H1 (cell line): ENCODE results near the gene WASHC4. TPM values are rescaled to one million over a fixed set of nuclear protein-coding genes. Genes with fewer than 3 reads are reported as not detected.

Source experiments
- CTCF ChIA-PET: fragments of 300-600 bp; sonication (Branson Sonifier 250); formaldehyde crosslinking; loops from one replicate; lab custom pipeline; 2021; ENCODE audit not compliant: partially characterized antibody; lab: Charles Lee
- POLR2A ChIA-PET: fragments of 300-600 bp; sonication (Branson Sonifier 250); formaldehyde crosslinking; loops from one replicate; lab custom pipeline; 2021; ENCODE audit warnings: inconsistent platforms; ENCODE audit not compliant: partially characterized antibody; lab: Charles Lee
- DNase-seq, 2 experiments: peaks; one replicate each; pipeline versions ENCODE4 v3.0.0 to v3.0.0-alpha.2; 2010 to 2022; ENCODE audit warnings: low spot score in 2 of 2, low read depth in 1 of 2, mixed read lengths in 1 of 2
- FAIRE-seq: peaks from 2 replicates; lab custom pipeline; 2011; peaks lifted over from hg19 to GRCh38; lab: Jason Lieb, UNC
- H2AFZ ChIP-seq: 2 replicates; pipeline ENCODE4 v1.8.1; 2012; ENCODE audit warnings: low read length, inconsistent platforms
- H2AK5ac ChIP-seq: 2 replicates; pipeline ENCODE4 v1.6.1; 2013; ENCODE audit warnings: low read depth, low read length
- H2BK120ac ChIP-seq: replicated peaks from 2 replicates; pipeline ENCODE3; 2013; ENCODE audit warnings: low read depth, low read length, inconsistent platforms
- H2BK12ac ChIP-seq: 2 replicates; pipeline ENCODE4 v1.6.1; 2013; ENCODE audit warnings: low read depth, low read length
- H2BK15ac ChIP-seq: 2 replicates; pipeline ENCODE4 v1.6.1; 2013; ENCODE audit warnings: low read length
- H2BK20ac ChIP-seq: 2 replicates; pipeline ENCODE4 v1.6.1; 2013; ENCODE audit warnings: low read length
- H2BK5ac ChIP-seq: 2 replicates; pipeline ENCODE4 v1.6.1; 2013; ENCODE audit warnings: low read depth, low read length
- H3K14ac ChIP-seq: 2 replicates; pipeline ENCODE4 v1.6.1; 2013; ENCODE audit warnings: inconsistent platforms; ENCODE audit not compliant: insufficient read length
- H3K18ac ChIP-seq: 2 replicates; pipeline ENCODE4 v1.6.1; 2013; ENCODE audit warnings: low read length; ENCODE audit errors: extremely low read depth
- H3K23ac ChIP-seq: 2 replicates; pipeline ENCODE4 v1.6.1; 2013; ENCODE audit warnings: inconsistent platforms; ENCODE audit not compliant: insufficient read length
- H3K23me2 ChIP-seq: 2 replicates; pipeline ENCODE4 v1.6.1; 2013; ENCODE audit warnings: low read depth, low read length
- H3K27ac ChIP-seq: 2 replicates; pipeline ENCODE4 v1.6.1; 2011; ENCODE audit warnings: low read depth, low read length, inconsistent platforms
- H3K27me3 ChIP-seq, 4 experiments: replicated peaks in 1 of 4; 1 replicate in 1 of 4; 2 replicates in 3 of 4; pipeline versions ENCODE4 v1.6.1 to v1.8.1; 2011 to 2013; ENCODE audit warnings: low read length in 3 of 4, mild to moderate bottlenecking in 3 of 4, inconsistent platforms in 2 of 4, mixed read lengths in 2 of 4, moderate library complexity in 1 of 4; ENCODE audit not compliant: control insufficient read depth in 3 of 4, insufficient read depth in 3 of 4; ENCODE audit errors: extremely low read depth in 1 of 4
- H3K36me3 ChIP-seq, 4 experiments: 2 replicates each; pipeline versions ENCODE4 v1.6.1 to v1.8.1; 2011 to 2013; ENCODE audit warnings: mild to moderate bottlenecking in 4 of 4, low read length in 3 of 4, moderate library complexity in 2 of 4, control low read depth in 1 of 4, inconsistent platforms in 1 of 4; ENCODE audit not compliant: insufficient read depth in 4 of 4, control insufficient read depth in 2 of 4
- H3K4ac ChIP-seq: replicated peaks from 2 replicates; pipeline ENCODE3; 2013; ENCODE audit warnings: low read length, low read depth, mixed read lengths, inconsistent platforms; ENCODE audit not compliant: insufficient read length
- H3K4me1 ChIP-seq, 4 experiments: replicated peaks in 1 of 4; 1 replicate in 1 of 4; 2 replicates in 3 of 4; pipeline versions ENCODE4 v1.6.1 to v1.8.1; 2011 to 2013; ENCODE audit warnings: low read length in 3 of 4, inconsistent platforms in 2 of 4, mixed read lengths in 1 of 4; ENCODE audit not compliant: insufficient read depth in 4 of 4, control insufficient read depth in 3 of 4
- H3K4me2 ChIP-seq, 2 experiments: 2 replicates each; pipeline versions ENCODE4 v1.6.1 to v1.8.1; 2011 to 2013; ENCODE audit warnings: low read depth in 2 of 2, low read length in 2 of 2, control low read depth in 1 of 2, inconsistent platforms in 1 of 2, mild to moderate bottlenecking in 1 of 2; ENCODE audit not compliant: insufficient read depth in 1 of 2
- H3K4me3 ChIP-seq, 4 experiments: fragments of 200-600, 300-600 bp in 1 of 4; sonication (generic), shearing (Covaris generic), sonication (Bioruptor Twin) in 1 of 4; 2 replicates each; pipeline versions ENCODE4 v1.5.1 to v1.8.1; 2011 to 2016; ENCODE audit warnings: low read length in 4 of 4, low read depth in 3 of 4, control low read depth in 2 of 4, inconsistent platforms in 2 of 4, mild to moderate bottlenecking in 2 of 4, mixed read lengths in 1 of 4, moderate library complexity in 1 of 4; ENCODE audit not compliant: insufficient read depth in 2 of 4; ENCODE audit errors: extremely low read depth in 1 of 4
- H3K56ac ChIP-seq: replicated peaks from 2 replicates; pipeline ENCODE3; 2013; ENCODE audit warnings: low read depth, mild to moderate bottlenecking, mixed read lengths, low read length, inconsistent platforms; ENCODE audit not compliant: insufficient read length
- H3K79me1 ChIP-seq: 2 replicates; pipeline ENCODE4 v1.6.1; 2013; ENCODE audit warnings: low read depth, low read length, control low read depth
- H3K79me2 ChIP-seq, 2 experiments: 2 replicates each; pipeline versions ENCODE4 v1.6.1 to v1.8.1; 2012 to 2013; ENCODE audit warnings: low read length in 2 of 2, mild to moderate bottlenecking in 2 of 2, inconsistent platforms in 1 of 2; ENCODE audit not compliant: insufficient read depth in 2 of 2, control insufficient read depth in 1 of 2
- H3K9ac ChIP-seq, 4 experiments: replicated peaks in 1 of 4; 1 replicate in 1 of 4; 2 replicates in 3 of 4; pipeline versions ENCODE4 v1.6.1 to v1.8.1; 2011 to 2013; ENCODE audit warnings: low read depth in 3 of 4, low read length in 3 of 4, control low read depth in 2 of 4, mild to moderate bottlenecking in 2 of 4, moderate library complexity in 2 of 4, inconsistent platforms in 1 of 4; ENCODE audit errors: extremely low read depth in 1 of 4
- H3K9me3 ChIP-seq, 2 experiments: 2 replicates each; pipeline versions ENCODE4 v1.6.1 to v1.8.1; 2012 to 2013; ENCODE audit warnings: mild to moderate bottlenecking in 2 of 2, moderate library complexity in 2 of 2, control low read depth in 1 of 2, inconsistent platforms in 1 of 2, low read depth in 1 of 2, low read length in 1 of 2, mixed read lengths in 1 of 2; ENCODE audit not compliant: insufficient read depth in 2 of 2
- H4K20me1 ChIP-seq, 2 experiments: replicated peaks in 1 of 2; 2 replicates each; pipeline versions ENCODE3 to v1.8.1; 2011 to 2013; ENCODE audit warnings: inconsistent platforms in 2 of 2, low read length in 2 of 2, mild to moderate bottlenecking in 1 of 2; ENCODE audit not compliant: insufficient read depth in 2 of 2, control insufficient read depth in 1 of 2
- H4K5ac ChIP-seq: 2 replicates; pipeline ENCODE4 v1.6.1; 2013; ENCODE audit warnings: low read length, low read depth, mixed read lengths, inconsistent platforms; ENCODE audit not compliant: insufficient read length
- H4K8ac ChIP-seq: 2 replicates; pipeline ENCODE4 v1.8.0; 2013; ENCODE audit warnings: mild to moderate bottlenecking, moderate library complexity, low read length, inconsistent platforms; ENCODE audit not compliant: insufficient read depth; ENCODE audit errors: extremely low read depth
- H4K91ac ChIP-seq: replicated peaks from 2 replicates; pipeline ENCODE3; 2013; ENCODE audit warnings: low read length, mixed read lengths, inconsistent platforms; ENCODE audit not compliant: insufficient read length
- ATF3 ChIP-seq: IDR thresholded peaks from 2 replicates; pipeline ENCODE4 v1.6.1; 2011; ENCODE audit warnings: low read depth, mild to moderate bottlenecking, low read length; ENCODE audit not compliant: insufficient read depth
- BRCA1 ChIP-seq: IDR thresholded peaks from 2 replicates; pipeline ENCODE4 v1.6.1; 2012; ENCODE audit warnings: low read depth, low read length, improper control_type of control experiment
- CBX8 ChIP-seq: fragments of 300-800, 300-1000 bp; sonication (generic); IDR thresholded peaks from 2 replicates; pipeline ENCODE4 v1.7.1; 2016; ENCODE audit warnings: low read depth, low read length, borderline replicate concordance
- CTCF ChIP-seq, 3 experiments: IDR thresholded peaks; 1 replicate in 2 of 3; 2 replicates in 1 of 3; pipeline versions ENCODE4 v1.5.1 to v1.6.1; 2011; ENCODE audit warnings: low read length in 3 of 3, mild to moderate bottlenecking in 3 of 3, inconsistent platforms in 2 of 3, low read depth in 1 of 3, moderate library complexity in 1 of 3; ENCODE audit not compliant: insufficient read depth in 1 of 3; ENCODE audit errors: control extremely low read depth in 1 of 3
- E2F6 ChIP-seq: IDR thresholded peaks from 2 replicates; pipeline ENCODE4 v1.6.1; 2012; ENCODE audit warnings: inconsistent platforms
- FOSL1 ChIP-seq: IDR thresholded peaks from 2 replicates; pipeline ENCODE4 v1.6.1; 2011; ENCODE audit warnings: mild to moderate bottlenecking, low read depth, low read length, moderate library complexity; ENCODE audit not compliant: insufficient read depth
- GTF2F1 ChIP-seq: IDR thresholded peaks from 2 replicates; pipeline ENCODE4 v1.6.1; 2012; ENCODE audit warnings: low read depth, low read length, improper control_type of control experiment, borderline replicate concordance
- RXRA ChIP-seq: IDR thresholded peaks from 2 replicates; pipeline ENCODE4 v1.6.1; 2011; ENCODE audit warnings: low read depth, mild to moderate bottlenecking, low read length, moderate library complexity; ENCODE audit not compliant: insufficient read depth
- TAF7 ChIP-seq: optimal IDR thresholded peaks from 2 replicates; pipeline ENCODE3; 2011; ENCODE audit warnings: low read depth, mild to moderate bottlenecking, inconsistent platforms, low read length, moderate library complexity, borderline replicate concordance
- WGBS, 2 experiments: shearing (Covaris generic) in 1 of 2; methylation state at CpG; one replicate each; pipeline versions ENCODE4 v1.1.6 to v1.1.7; 2013 to 2015; ENCODE audit warnings: low lambda C conversion rate in 2 of 2, mixed read lengths in 2 of 2, inconsistent platforms in 1 of 2, low coverage in 1 of 2, missing lambda C conversion rate in 1 of 2; ENCODE audit not compliant: insufficient replicate concordance in 2 of 2, insufficient coverage in 1 of 2, insufficient read length in 1 of 2; ENCODE audit errors: extremely low coverage in 1 of 2, missing lambda C conversion rate in 1 of 2; 5-methylcytosine and 5-hydroxymethylcytosine counted together
- polyA plus RNA-seq, 7 experiments: library from polyadenylated mRNA; depleted of rRNA in 3 of 7; stranded (reverse) in 5 of 7; unstranded in 2 of 7; fragments of >200 nt in 5 of 7; fragments of 200-250 nt in 2 of 7; gene quantifications; 1 replicate in 5 of 7; 2 replicates in 1 of 7; 4 replicates in 1 of 7; pipeline versions ENCODE4 v1.2.1 to v1.2.3, GENCODE V29; 2011 to 2013; ENCODE audit warnings: missing spikeins in 2 of 7, mixed read lengths in 2 of 7
- total RNA-seq: library from RNA; stranded (reverse); fragmentation: NEBNext Ultra II Directional; extraction: Animal tissue kit (Norgen Biotek cat#: 25700); gene quantifications from 2 replicates; pipeline ENCODE4 v1.2.1, GENCODE V29; 2021

WASHC4 gene
- total and polyA plus RNA-seq, 2 of the 8 experiments (the other 6 are each of a cell fraction or from before 2014, with no cell fraction given) = 13.0 to 38.5 TPM

- Histone ChIP-seq H3K9ac (no peak overlapping the region), H4K8ac (no peak overlapping the region), H4K91ac (no peak overlapping the region), H3K23ac (no peak overlapping the region), H2BK20ac (no peak overlapping the region), H3K79me1 (no peaks in the 10 kb centered on the region), H3K18ac (no peak overlapping the region), H3K36me3 (peaks cover 2 to 30% (median 16%) of the 10 kb centered on the region in 4 experiments; a peak in 7 of 8 replicates), H3K14ac (no peak overlapping the region), H3K79me2 (no peaks in the 10 kb centered on the region), H3K27me3 (no peaks in the 10 kb centered on the region), H2BK12ac (no peak overlapping the region), H2BK15ac (no peak overlapping the region), H3K4ac (no peak overlapping the region), H2AFZ (no peak overlapping the region), H3K56ac (no peak overlapping the region), H3K27ac (no peak overlapping the region), H2BK120ac (no peak overlapping the region), H3K4me3 (no peak overlapping the region), H3K9me3 (no peaks in the 10 kb centered on the region), H4K5ac (no peak overlapping the region), H3K4me1 (no peaks in the 10 kb centered on the region), H2AK5ac (no peak overlapping the region), H3K4me2 (no peak overlapping the region), H2BK5ac (no peak overlapping the region), H3K23me2 (no peaks in the 10 kb centered on the region), H4K20me1 (peaks cover 0 to 2% of the 10 kb centered on the region in 2 experiments)
- ChIA-PET POLR2A (interaction anchor here (0.9 kb wide), 1 partner anchor 32 kb away, joined by 3 read pairs; no protein-coding TSS in a partner anchor), CTCF (interaction anchor here (1.8 kb wide), 1 partner anchor 191 kb away, joined by 6 read pairs; no protein-coding TSS in a partner anchor)
- TF ChIP-seq CTCF (IDR thresholded peaks at IDR 0.05; ENCODE audit: control extremely low read depth in 1 of 3, insufficient read depth in 1 of 3, low read depth in 1 of 3, low read length in 3 of 3) = no peak
- no peak for TF ChIP-seq CBX8
- TF ChIP-seq TAF7 = no peak
- no peak for TF ChIP-seq ATF3
- TF ChIP-seq RXRA = no peak
- TF ChIP-seq E2F6 = no peak
- TF ChIP-seq BRCA1 = no peak
- no peak for TF ChIP-seq FOSL1
- TF ChIP-seq GTF2F1 = no peak
- FAIRE-seq = no peak
- WGBS, 2 experiments = 88% methylated on average over 1 of the region's 1 CpG; no CpG with 5 or more reads in 1 of the 2 experiments
- no peak for DNase-seq
Measured at GRCh38 chr12:105192624-105193225, 85.2 kb downstream of the WASHC4 start.
